GM19438 (cell line): ENCODE measurements around the gene CLSTN1.
"Not testable (repeated sequence)": the region's sequence is repeated elsewhere in the genome, so short reads cannot be mapped to it uniquely, and the experiment has no call there.

Experiments used
- ATAC-seq: cut with Tn5 transposase; IDR thresholded peaks from one replicate; pipeline ENCODE4 v1.9.1; 2021; ENCODE audit warnings: low read depth; ENCODE audit not compliant: unreplicated experiment

Gene CLSTN1

GRCh38 chr1:9719978-9720722 is 103.6 kb downstream of the CLSTN1 start:
- ATAC-seq, result no peak

- no peak for ATAC-seq
Measured at GRCh38 chr1:9718006-9718680, 105.6 kb downstream of the CLSTN1 start.

- peak; percentile 78 for ATAC-seq
Measured at GRCh38 chr1:9717193-9718005, 106.4 kb downstream of the CLSTN1 start.

DNA sequence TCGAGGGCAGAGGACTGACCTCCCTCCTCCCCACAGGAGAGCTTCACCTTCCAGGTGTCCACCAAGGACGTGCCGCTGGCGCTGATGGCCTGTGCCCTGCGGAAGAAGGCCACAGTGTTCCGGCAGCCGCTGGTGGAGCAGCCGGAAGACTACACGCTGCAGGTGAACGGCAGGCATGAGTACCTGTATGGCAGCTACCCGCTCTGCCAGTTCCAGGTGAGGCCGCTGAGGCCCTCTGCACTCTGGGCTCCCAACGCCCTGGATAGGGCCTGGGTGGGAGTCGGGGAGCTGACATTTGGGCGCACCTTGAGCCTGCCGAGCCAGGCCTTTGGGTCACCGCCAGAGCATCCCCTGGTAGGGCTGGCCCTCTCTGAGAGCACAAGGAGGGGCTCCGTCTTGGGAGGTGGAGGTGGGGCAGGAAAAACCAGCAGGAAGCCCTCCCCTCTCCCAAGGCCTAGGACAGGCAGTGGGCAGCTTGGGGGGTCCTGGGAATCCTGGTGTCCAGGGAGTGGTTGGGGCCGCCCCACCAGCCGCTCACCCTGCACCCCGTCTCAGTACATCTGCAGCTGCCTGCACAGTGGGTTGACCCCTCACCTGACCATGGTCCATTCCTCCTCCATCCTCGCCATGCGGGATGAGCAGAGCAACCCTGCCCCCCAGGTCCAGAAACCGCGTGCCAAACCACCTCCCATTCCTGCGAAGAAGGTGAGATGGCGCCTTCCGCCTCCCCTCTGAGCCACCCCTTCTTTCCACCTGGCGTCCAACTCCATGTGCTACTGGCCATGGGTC is 107.2 kb downstream of the CLSTN1 start:
- no peak for ATAC-seq

GRCh38 chr1:9715536-9716226 is 108.1 kb downstream of the CLSTN1 start:
- ATAC-seq, result no peak

DNA sequence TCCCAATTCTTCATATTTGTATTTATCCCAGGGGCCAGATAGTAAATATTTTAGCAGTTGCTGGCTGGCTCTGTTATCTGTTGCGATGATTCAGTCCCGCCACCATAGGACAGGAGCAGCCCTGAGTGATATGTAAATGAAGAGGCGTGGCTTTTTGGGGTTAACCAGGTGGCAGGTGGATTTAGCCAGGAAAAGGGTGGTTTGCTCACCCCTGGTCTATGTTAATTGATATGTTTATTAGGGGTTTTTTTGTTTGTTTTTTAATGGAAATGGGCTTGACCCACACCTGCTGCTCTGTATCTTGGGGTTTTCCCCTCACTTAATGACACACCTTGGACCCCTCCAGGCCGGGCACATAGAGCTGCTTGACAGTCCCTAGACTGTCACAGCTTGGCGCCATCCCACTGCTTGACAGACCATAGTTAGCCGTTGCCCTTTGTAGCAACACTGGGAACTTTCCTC is 109.5 kb downstream of the CLSTN1 start:
- ATAC-seq, result no peak

DNA sequence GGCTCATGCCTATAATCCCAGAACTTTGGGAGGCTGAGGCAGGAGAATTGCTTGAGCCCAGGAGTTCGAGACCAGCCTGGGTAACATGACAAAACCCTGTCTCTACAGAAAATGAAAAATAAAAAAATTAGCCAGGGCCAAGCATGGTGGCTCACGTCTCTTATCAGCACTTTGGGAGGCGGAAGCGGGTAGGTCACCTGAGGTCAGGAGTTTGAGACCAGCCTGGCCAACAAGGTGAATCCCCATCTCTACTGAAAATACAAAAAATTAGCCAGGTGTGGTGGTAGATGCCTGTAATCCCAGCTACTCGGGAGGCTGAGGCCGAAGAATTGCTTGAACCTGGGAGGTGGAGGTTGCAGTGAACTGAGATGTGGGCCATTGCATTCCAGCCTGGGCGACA is 111.0 kb downstream of the CLSTN1 start:
- not testable (repeated sequence) for ATAC-seq

DNA sequence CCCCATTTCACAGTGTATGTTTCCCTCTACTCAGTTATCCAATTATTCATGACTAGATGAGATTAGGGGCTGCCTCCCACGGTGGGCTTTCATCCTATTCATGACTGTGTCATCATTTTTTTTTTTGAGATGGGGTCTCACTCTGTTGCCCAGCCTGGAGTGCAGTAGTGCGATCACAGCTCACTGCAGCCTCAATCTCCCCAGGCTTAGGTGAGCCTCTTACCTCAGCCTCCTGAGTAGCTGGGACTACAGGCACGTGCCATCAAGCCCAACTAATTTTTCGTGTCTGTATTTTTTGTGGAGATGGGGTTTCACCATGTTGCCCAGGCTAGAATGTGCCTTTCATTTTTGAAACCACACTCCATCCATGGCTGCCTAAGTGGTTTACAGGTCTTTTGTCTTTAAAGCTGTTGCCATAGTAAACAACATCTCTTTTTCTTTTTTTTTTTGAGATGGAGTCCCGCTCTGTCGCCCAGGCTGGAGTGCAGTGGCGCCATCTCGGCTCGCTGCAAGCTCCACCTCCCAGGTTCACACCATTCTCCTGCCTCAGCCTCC is 112.2 kb downstream of the CLSTN1 start:
- ATAC-seq, result no peak

DNA sequence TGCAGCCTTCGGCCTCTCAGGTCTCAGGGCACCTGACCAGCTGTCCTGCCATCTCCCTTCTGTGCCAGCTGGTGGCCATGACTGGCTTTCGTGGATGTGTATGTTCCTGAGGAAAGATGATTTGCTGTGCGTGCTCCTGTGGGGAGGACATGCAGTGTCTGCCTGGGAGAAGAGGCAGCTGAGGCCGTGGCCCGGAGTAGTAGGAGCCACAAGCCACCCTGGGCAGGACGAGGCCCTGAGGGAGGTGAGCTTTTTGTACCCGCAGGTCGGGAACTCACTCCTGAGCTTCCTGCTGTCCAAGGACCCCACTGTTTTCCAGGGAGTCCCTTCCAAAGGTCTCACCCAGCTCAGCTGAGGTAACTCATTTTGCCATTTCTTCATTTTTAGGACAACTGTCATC is 113.7 kb downstream of the CLSTN1 start:
- ATAC-seq, result no peak

DNA sequence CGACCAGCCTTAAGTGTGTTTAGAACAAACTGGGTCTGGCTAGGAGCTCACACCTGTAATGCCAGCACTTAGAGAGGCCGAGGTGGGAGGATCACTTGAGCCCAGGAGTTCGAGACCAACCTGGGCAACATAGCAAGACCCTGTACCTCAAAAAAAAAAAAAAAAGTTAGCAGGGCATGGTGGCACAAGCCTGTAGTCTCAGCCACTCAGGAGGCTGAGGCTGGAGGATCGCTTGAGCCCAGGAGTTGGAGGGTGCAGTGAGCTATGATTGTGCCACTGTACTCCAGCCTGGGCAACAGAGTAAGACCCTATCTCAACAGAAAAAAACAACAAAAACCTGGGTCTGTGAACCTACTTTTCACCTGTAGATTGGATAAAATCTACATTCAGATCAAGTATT is 117.6 kb downstream of the CLSTN1 start:
- no peak for ATAC-seq

DNA sequence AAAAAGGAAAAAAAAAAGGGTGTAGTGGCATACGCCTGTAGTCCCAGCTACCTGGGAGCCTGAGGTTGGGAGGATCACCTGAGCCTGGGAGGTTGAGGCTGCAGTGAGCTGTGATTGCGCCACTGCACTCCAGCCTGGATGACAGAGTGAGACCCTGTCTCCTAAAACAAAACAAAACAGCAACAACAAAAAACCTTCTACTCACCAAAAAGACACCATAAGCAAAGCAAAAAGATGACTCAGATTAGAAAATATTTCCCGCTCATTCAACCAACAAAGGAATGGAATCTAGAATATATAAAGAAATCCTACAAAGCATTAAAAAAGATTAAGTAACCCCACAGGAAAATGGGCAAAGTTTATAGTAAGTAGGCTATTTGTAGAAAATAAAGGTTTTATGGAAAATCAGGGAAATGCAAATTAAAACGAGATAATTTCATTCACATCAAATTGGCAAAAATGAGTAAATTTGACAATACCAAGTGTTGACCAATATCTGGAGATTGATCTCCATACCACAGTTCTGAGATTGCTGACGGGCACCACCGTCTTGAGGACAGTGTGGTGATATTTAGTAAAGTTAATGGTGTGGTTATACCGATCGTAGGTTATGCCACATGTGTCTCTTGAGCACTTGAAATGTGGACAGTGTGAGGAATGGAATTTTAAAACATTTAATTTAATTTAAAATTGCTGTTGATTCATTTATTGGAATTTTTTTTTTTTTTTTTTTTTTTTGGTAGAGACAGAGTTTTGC is 118.2 kb downstream of the CLSTN1 start:
- no peak for ATAC-seq

DNA sequence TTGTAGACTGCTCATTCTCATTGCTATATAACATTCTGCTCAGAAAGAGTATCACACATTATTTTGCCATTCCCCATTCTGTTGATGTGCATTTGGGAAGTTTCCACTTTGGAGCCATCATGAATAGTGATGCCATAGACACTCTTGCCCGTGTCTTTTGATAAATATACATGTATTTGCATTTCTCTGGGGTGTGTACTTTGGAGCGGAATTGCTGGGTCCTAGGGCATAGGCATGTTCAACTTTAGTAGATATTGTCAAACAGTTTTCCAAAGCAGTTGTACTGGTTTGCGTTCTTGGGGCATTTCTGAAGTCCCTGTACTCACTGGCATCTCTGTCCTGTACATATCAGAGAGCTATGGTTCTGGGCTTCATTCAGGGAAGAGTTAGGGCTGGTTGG is 120.1 kb downstream of the CLSTN1 start:
- no peak for ATAC-seq

DNA sequence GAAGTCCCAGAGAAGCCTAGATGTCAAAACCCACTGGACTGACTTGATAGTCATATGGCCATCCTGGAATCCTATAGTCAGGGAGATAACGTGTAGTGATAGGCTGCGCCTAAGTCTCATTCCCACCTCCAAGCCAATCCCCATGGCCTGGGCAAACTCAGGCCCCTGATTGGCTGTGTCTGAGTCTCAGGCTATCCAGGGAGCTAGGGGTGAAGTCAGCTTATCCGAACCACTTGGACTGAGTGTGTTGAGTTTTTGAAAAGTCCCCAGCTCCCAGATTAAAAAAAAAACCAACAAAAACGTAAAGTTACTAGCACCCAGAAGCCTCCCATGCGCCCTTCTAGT is 120.6 kb downstream of the CLSTN1 start:
- no peak for ATAC-seq

GRCh38 chr1:9701665-9702064 is 122.1 kb downstream of the CLSTN1 start:
- no peak for ATAC-seq

GRCh38 chr1:9700340-9700739 is 123.4 kb downstream of the CLSTN1 start:
- ATAC-seq, result no peak

GRCh38 chr1:9699361-9699760 is 124.4 kb downstream of the CLSTN1 start:
- ATAC-seq, result no peak

- no peak for ATAC-seq
Measured at GRCh38 chr1:9696793-9697192, 127.0 kb downstream of the CLSTN1 start.

GRCh38 chr1:9691691-9692090 is 132.1 kb downstream of the CLSTN1 start:
- no peak for ATAC-seq

GRCh38 chr1:9691108-9691445 is 132.7 kb downstream of the CLSTN1 start:
- no peak for ATAC-seq
